HG03045 (cell line): Measurements from ENCODE around the gene GIPC2.
A peak's percentile ranks its signal among the peaks of the same experiment; 100 is the strongest.

Experiments used
- ATAC-seq: cut with Tn5 transposase; IDR thresholded peaks from one replicate; pipeline ENCODE4 v1.9.1; 2021; ENCODE audit warnings: mild to moderate bottlenecking, moderate library complexity; ENCODE audit not compliant: unreplicated experiment

The GIPC2 gene

GRCh38 chr1:78142736-78143135 lies 97.0 kb downstream of the GIPC2 start:
- peak; percentile 34 for ATAC-seq

GRCh38 chr1:78143152-78143551 lies 97.4 kb downstream of the GIPC2 start:
- ATAC-seq: peak; percentile 86

- no peak for ATAC-seq
Measured at GRCh38 chr1:78143673-78144072, 97.9 kb downstream of the GIPC2 start.

GRCh38 chr1:78145105-78145580 lies 99.4 kb downstream of the GIPC2 start:
- peak; percentile 74 for ATAC-seq

GRCh38 chr1:78146205-78146771 lies 100.5 kb downstream of the GIPC2 start:
- ATAC-seq: no peak

- ATAC-seq: no peak
Measured at GRCh38 chr1:78147031-78147430, 101.3 kb downstream of the GIPC2 start.

- no peak for ATAC-seq
Measured at GRCh38 chr1:78153092-78153736, 107.4 kb downstream of the GIPC2 start.

GRCh38 chr1:78155121-78155520 lies 109.4 kb downstream of the GIPC2 start:
- ATAC-seq: no peak

GRCh38 chr1:78156805-78157521 lies 111.2 kb downstream of the GIPC2 start:
- no peak for ATAC-seq

- no peak for ATAC-seq
Measured at GRCh38 chr1:78165816-78166215, 120.0 kb downstream of the GIPC2 start.

GRCh38 chr1:78168306-78168705 lies 122.5 kb downstream of the GIPC2 start:
- ATAC-seq: no peak

GRCh38 chr1:78170859-78171258 lies 125.1 kb downstream of the GIPC2 start:
- ATAC-seq: no peak

GRCh38 chr1:78171736-78172590 lies 126.2 kb downstream of the GIPC2 start:
- ATAC-seq: no peak

GRCh38 chr1:78176448-78176847 lies 130.7 kb downstream of the GIPC2 start:
- no peak for ATAC-seq

- ATAC-seq: no peak
Measured at GRCh38 chr1:78177708-78178270, 132.0 kb downstream of the GIPC2 start.

GRCh38 chr1:78178816-78179215 lies 133.1 kb downstream of the GIPC2 start:
- no peak for ATAC-seq

- no peak for ATAC-seq
Measured at GRCh38 chr1:78184460-78185072, 138.8 kb downstream of the GIPC2 start.
